HG03342 (cell line): Measurements from ENCODE around the gene FAM20C.

Experiments
- ATAC-seq: cut with Tn5 transposase; IDR thresholded peaks from one replicate; pipeline ENCODE4 v1.9.1; 2021; ENCODE audit warnings: mild to moderate bottlenecking, moderate library complexity; ENCODE audit not compliant: unreplicated experiment

Gene FAM20C

DNA sequence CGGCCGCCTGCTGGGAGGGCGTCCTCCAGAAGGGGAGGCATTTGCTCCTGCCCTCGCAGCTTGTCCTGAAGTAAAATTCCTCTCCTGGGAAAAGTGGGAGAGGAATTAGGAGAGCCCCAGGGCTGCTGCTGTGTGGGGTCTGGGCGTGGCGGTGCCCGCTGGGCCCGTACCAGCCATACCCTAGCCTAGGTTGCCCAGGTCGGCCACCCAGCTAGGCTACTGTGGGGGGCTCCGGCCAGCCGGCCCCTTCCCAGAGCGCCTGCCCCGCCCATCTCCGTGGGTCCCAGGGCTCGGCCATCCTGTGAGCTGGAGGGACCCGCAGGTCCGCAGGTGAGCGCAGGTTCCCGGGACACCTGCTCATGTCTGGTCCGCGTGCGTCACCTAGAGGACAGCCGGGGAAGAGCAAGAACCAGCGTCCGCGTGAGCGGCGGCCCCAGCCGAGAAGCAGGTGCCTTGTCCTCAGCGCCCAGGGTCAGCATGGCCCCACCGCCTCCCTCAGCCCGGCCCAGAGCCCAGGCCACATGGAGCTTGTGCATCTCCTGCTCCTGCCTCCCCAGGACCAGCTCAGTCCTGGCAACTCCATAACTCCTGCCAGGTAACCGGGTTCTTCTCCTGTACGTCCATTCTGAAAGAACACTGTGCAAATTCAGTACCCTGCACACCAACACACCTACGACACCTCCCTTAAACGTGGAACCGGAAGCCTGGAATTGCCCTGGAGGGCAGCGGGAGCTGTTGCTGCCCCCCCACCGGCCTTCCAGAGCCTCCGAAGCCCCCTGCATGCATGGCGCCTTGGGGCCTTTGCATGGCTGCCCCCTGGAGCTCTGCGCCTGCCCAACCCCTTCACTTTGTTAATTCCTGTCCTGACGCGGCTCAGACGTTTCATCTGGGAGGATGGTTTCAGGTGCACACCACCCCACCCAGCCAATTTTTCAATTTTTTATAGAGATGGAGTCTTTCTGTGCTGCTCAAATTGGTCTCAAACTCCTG lies 74.8 kb downstream of the FAM20C start:
- no peak for ATAC-seq

DNA sequence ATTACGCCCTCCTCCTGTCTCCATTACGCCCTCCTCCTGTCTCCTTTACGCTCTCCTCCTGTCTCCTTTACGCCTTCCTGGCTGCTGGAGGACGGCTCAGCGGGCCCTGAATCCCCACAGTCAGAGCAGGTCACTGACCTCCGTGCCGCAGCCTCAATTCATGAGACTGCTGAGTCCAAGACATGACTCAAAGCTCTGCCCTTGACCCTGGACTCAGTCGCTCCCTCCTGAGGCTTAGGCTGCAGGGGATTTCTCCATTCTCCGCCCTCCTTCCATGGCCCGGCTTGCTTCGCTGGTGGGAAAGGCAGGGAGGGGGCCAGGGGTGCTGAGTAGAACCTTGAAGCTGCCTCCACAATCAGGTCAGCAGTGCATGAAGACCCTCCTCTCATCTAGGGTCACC lies 76.6 kb downstream of the FAM20C start:
- no peak for ATAC-seq

DNA sequence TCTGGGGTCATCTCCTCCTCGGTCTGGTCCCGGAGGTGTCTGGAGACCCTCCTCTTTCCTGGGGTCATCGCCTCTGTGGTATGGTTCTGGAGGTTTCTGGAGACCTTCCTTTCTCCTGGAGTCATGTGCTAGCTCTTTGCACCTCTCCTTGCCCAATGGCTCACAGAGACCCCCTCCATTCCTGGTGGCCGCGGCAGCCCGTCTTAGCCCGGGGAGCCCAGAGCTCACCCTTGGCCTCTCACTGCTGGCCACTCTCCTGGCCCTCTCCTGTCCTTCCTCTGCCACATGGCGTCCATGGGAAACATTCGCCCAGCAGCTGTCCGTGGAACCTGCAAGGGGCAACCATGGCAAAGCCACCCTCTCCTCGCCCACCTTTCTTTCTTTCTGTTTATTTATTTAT lies 77.3 kb downstream of the FAM20C start:
- ATAC-seq, result no peak

DNA sequence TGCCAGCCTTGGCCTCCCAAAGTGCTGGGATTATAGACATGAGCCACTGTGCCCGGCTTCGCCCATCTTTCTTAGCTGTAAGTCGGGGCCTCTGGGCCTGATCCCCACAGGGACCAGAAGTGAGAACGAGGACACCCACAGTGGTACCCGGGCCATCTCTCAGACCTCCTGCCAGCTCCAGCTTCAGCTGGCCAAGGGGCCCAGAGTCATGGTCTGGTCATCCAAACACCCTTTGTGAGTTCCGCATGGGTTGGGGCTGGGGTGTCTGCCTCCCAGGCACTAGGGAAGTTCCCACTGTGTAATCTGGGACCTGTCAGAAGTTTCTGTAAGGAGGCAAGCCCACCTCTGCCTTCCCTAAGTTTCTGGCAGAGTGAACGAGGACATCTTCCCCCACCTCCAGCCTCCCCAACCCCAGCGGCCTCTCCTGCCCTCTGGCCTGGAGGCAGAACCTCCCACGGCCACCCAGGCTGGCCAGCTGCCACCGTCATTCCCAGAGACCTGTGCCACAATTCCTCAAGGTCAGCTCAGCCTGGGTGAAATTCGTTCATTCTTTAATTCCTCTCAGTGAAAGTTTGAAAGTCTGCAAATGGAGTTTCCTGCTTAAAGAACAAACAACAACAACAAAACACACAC lies 78.1 kb downstream of the FAM20C start:
- ATAC-seq, result no peak

DNA sequence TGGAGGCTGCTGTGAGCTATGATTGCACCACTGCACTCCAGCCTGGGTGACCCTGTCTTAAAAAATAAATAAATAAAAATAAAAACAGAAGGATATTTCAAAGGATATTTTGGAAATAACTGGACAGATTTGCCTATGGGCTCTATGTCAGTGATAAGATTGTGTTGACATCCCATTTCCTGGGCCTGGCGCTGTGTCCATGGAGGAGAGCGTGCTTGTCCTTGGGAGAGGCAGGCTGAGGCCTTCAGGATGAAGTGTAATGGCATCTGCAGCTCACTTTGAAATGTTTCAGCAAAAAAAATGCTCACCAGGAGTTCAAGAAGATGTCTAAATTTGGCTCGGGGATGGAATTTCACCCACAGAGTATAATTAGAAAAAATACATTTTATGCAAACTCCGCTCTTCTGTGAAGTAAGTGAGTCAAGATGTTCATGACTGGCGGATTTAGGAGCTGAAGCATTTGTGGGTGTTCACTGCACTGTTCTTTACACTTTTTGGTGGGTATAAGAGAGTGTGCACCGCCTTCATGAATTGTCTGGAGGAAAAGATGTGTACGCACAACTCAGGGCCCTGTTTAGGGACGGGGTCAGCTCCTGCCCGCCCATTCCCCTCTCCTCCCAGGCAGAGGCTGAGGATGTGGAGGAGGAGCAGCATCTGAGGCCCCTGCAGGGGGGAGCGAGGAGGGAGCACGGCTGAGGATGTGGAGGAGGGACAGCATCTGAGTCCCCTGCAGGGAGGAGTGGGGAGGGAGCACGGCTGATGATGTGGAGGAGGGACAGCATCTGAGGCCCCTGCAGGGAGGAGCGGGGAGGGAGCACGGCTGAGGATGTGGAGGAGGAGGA lies 79.1 kb downstream of the FAM20C start:
- no peak for ATAC-seq

DNA sequence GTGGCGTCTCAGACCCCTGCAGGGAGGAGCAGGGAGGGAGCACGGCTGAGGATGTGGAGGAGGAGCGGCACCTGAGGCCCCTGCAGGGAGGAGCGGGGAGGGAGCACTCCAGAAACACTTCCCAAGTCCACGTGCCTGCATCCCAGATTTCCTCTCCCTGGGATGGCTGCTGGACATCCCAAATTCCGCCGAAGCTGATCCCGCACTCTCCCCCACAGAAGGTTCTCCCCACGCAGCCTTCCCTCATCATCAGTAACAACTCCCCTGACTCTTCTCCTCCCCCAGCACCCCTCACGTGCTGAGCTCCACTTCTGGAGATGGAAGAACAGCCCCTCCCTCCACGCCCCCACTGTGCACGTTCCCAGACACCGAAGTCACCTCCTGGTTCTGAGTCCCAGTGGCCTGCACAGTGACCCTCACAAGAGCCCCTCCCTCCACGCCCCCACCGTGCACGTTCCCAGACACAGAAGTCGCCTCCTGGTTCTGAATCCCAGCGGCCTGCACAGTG lies 79.8 kb downstream of the FAM20C start:
- ATAC-seq, result no peak

DNA sequence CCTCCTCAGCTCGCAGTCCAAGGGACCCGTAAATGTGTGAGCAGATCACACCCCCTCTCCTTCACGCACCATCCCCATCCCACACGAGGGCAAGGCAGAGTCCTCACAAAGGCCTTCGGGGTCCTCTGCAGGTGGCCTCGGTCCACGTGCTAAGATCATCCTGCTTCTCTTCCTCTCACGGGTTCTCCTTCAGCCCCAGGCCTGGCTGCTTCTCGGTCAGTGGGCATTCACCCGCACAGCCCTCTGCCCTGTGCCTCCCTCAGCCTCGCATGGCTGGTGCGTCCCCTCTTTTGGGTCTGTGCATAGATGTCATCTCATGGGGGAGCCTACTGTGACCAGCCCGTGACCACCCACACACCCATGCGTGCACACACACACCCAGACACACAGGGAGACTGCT lies 80.3 kb downstream of the FAM20C start:
- no peak for ATAC-seq

DNA sequence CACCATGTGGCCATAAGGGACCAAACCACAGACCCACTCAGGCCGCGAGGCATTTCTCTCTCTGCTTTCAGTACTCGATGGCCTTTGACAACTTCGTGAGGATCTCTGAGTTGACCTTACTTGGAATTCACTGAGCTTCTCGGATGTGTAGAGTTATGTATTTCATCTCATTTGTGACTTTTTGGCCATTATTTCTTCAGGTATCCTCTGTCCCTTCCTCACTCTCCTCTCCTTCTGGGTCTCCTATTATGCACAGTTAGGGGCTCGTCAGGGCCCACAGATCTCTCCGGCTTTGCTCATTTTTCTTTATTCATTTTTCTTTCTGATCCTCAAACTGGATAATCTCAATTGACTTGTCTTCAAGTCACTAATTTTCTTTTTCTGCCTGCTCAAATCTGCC lies 81.0 kb downstream of the FAM20C start:
- no peak for ATAC-seq

DNA sequence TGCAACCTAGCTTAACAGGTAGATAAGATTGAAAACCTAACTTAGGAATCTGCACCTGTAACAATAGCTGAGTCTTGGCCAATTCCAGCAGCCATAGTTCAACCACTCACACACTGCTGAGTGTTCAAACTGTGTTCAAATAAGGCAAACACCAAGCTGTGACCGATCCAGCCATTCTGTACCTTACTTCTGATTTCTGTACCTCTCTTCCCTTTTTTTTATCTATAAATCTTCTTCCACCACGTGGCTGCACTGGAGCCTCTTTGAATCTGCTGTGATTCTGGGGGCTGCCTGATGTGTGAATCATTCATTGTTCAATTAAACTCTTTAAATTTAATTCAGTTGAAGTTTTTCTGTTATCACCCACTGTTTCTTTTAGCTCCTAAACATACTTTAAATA lies 81.9 kb downstream of the FAM20C start:
- ATAC-seq, result no peak

DNA sequence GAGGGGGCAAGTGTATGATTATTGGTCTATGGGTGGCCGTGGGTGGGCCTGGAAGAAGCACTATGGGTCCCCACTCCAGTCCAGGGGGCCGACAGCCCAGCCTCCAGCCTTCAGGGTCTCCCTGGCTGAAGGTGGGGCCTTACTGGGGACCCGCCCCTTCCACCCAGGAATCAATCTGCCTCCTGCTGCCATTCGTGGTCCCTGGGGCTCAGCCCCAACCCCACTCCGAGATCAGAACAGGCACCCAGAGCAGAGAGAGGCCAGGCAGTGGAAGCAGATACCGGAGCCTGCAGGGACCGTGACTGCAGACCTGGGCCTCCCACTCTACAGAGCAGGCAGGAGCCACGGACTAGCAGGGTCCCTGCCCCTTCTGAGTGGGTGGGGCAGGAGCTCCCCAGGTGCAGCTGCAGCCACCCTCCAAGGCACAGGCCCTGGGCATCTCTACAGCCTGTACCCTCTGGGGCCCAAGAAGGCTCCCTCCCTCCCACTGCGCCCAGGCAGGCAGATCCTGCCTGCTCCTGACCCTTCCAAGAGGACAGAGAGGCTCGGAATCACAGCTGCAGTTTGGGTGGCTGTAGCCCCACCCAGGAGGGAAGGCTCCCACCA lies 84.0 kb downstream of the FAM20C start:
- no peak for ATAC-seq

DNA sequence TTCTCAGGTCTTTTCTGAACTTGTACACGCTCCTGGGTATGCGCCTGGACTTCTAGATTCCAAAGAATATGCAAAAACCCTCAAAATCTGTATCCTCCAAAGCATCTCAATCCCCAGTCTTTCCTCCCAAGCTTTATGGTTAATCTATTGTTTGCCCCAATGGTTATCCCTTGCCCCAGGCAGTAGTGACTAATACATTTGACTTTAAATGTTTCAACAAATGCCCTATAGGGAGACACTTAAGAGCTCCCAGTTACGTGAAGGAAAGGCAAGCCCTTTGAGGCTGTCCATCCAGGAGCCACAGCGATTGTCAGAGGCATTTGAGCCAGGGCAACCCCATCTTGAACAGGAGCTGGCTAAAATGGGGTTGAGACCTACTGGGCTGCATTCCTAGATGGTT lies 84.9 kb downstream of the FAM20C start:
- no peak for ATAC-seq

DNA sequence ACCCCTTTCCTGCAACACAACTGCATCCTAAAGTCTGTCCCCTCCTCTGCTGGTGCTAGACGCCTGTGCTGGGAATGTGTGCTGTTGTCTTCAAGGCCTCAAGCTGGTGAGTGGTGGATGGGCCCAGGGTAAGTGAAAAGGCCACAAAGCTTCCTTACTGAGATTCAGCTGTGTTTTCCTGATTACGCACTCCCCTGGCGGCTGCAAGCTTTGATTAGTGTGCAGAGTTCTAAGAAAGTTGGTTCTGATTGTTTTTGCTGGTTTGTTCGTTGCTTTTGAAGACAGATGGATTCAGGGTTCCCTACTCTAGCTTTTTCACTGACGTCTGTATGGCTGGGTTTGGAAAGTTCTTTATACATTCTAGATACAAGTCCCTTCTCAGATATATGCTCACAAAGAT lies 85.7 kb downstream of the FAM20C start:
- ATAC-seq, result no peak

DNA sequence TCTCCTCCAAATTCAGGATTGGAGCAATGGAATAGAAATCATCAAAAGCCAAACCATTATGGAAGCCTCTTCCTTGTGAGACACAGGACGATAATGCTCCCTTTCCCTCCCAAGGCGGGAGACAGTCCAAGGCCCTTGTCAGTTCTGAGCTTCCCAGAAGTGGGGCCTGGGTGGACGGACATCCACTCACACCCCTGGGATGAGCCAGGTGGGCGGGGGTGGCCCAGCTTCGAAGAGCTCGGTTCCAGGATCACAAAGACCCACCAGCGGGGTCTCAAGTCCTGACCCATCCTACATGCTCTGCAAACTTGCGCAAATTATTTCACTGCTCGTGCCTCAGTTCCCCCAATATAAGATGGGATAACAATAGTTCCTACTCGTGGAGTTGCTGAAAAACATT lies 87.5 kb downstream of the FAM20C start:
- no peak for ATAC-seq

DNA sequence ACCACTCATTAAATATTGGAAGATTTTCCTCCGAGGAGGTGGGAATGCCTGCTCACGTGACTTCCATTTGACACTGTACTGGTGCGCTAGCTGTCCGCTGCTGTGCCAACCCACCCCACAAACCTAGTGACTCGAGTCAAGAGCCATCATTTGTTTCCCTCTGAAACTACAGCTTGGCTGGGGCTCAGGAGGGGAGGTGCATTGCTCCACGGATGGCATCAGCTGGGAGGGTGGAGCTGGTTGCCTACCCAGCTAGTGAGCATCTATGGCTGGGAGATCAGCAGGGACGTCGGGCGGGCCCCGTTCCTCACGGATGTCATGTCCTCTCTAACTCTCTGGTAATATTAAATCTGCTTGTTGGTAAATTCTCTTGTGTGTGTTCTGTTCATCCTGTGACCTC lies 88.1 kb downstream of the FAM20C start:
- no peak for ATAC-seq

DNA sequence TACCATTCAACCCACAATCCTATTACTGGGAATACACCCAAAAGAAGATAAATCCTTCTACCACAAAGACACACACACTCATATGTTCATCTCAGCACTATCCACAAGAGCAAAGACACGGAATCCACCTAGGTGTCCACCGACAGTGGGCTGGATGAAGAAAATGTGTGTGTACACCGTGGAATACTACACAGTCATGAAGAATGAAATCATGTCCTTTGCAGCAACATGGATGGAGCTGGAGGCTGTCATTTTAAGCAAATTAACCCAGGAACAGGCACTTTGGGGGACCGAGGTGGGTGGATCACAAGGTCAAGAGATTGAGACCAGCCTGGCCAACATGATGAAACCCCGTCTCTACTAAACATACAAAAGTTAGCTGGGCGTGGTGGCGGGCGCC lies 89.3 kb downstream of the FAM20C start:
- ATAC-seq, result no peak

DNA sequence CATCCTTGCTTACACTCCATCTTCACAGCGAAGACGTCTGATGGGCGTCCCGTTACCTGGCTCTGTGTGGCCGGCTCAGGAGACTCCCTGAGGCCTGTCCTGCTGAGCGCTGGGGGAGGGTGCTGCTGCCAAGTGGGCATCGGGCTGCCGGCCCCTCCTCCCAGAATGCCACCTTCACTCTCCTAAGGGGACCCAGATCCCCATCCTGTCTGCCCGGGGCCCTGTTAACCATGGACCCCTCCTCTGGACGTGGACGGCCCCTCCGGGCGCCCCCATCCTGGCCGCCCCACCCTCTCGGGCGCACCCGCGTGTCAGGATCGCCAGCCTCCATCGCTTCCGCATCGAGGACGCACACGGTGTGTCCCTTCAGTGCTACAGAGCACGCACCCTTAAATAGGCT lies 90.2 kb downstream of the FAM20C start:
- ATAC-seq, result no peak

DNA sequence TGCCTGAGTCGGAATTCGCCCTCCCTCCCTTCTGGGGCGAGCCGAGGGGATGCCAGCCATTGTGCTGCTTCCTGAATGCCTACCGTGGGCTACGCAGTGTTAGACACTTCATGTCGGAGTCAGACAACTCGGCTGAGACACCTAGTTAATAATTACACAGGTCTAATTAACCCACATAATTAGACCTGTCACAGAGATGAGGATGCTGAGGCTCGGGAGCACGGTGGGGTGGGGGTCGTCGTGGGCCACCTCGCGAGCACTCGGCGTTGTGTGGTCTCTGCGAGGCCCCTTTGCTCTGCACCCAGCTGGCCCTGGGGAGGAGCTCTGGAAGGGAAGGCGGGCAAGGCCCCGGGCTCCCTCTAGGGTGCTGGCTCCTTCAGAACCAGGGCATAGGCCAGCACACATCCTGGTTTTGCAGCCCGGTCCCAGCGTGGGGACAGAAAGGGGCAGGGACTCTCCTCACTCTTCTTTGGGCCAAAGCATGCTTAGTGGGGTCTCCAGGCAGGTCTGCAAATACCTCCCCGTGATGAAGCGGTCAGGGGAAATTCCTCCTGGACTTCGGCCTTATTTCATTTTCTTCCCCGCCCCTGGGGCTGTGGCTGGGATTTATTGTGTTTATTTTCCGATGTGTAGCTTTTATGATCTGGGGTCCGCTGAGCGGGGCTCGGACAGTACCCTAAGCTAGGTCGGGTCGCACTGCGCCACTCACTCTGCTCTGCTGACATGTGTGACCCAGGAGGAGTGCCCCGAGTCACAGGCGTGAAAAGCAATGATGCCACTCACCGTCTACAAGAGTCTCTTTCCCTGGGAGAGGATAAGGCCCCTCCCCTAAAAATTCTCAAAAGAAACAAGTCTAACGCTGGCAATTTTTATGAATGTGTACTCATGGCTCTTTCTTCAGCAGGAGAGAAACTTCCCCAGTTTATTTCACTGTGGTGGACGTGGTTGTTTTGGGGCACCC lies 92.7 kb downstream of the FAM20C start:
- no peak for ATAC-seq

DNA sequence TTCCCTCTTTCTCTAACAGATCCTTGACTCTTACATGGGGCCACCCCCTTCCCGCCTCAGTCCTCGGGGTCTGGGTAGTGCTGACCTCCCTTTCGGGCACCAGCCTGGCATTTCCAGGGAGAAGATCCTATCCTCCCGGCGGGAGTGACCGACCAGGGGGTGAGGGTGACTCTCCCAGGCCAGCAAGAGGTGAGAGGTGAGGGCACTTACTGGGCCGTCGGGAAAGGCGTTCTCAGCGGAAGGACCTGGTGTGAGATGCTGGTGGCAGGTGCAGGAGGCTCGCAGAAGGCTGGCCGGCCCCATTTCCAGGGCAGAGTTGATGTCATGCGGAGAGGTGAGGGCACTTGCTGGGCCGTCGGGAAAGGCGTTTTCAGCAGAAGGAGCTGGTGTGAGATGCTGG lies 93.4 kb downstream of the FAM20C start:
- no peak for ATAC-seq

DNA sequence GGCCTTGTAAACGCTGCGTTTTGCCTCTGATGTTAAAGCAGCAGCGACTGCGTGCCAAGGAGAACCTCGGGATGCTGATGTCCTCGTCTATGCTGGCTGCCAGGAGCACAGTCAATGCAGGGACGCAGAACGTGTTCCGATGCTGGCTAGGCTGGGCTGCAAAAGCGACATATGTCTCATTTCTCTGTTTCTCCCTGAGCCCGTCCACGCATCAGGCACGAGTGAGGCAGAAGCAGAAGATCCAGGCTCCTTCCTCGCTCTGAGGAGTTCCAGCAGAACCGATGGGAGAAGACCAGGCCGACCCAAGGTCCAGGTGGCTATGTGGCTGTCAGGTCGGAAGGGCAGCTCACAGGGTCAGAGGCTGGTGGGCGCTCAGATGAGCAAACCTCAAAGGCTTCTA lies 93.9 kb downstream of the FAM20C start:
- no peak for ATAC-seq

DNA sequence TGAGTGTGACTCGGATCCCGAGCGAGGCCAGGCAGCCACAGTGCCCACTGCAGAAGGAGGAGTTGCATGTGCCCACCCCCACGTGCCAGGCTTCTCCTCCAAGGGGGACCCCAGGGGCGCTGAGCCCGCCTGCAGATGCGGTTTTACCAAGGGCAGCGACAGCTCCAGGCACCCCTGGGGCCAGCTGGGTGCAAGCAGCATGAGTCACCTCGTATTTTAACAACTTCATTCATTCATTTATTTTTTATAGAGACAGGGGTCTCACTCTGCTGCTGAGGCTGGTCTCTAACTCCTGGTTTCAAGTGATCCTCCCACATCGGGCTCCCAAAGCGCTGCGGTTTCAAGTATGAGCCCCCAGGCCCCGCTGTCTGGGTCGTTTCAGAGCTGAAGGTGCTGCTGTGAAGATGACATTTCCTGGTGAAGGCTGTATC lies 96.3 kb downstream of the FAM20C start:
- no peak for ATAC-seq
